ENCODE results near the gene AGAP5. TPM values are rescaled to one million over a fixed set of nuclear protein-coding genes. Genes with fewer than 3 reads are reported as not detected.
"Not testable (repeated sequence)": the region's sequence is repeated elsewhere in the genome, so short reads cannot be mapped to it uniquely, and the experiment has no call there.

The AGAP5 gene
- total RNA-seq, 2 experiments from 2014 or later = 8.8 to 9.8 TPM

DNA sequence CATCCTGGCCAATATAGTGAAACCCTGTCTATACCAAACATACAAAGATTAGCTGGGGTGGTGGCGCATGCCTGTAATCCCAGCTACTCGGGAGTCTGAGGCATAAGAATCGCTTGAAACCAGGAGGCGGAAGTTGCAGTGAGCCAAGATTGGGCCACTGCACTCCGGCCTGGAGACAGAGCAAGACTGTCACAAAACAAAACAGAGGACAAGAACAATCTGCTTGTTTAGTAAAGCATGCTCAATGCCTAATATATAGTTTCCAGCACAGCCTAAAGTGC is 44.5 kb upstream of the AGAP5 start:
- ATAC-seq (no peak), DNase-seq (no peak)
- intact Hi-C loops (cut with micrococcal nuclease) = loop anchor here (5.0 kb wide), 1 partner anchor 40 kb away; the partner anchor contains the start of gene CHCHD1
- Mint-ChIP-seq H3K27me3 (no peaks in the 10 kb centered on the region), H3K4me1 (ENCODE audit: low read depth) (peaks cover 33% of the 10 kb centered on the region), H3K27ac (peak overlapping the region; percentile 100), H3K4me3 (peak overlapping the region; percentile 97), H3K36me3 (ENCODE audit: low read depth) (peaks cover 20% of the 10 kb centered on the region), H3K9me3 (no peaks in the 10 kb centered on the region)
- POLR2A ChIA-PET = interaction anchor here (1.1 to 3.5 kb wide), 4 partner anchors 11 to 67 kb away, joined by 3 to 24 read pairs (median 11); a partner anchor contains a TSS
- TF ChIP-seq, protein P1, sequence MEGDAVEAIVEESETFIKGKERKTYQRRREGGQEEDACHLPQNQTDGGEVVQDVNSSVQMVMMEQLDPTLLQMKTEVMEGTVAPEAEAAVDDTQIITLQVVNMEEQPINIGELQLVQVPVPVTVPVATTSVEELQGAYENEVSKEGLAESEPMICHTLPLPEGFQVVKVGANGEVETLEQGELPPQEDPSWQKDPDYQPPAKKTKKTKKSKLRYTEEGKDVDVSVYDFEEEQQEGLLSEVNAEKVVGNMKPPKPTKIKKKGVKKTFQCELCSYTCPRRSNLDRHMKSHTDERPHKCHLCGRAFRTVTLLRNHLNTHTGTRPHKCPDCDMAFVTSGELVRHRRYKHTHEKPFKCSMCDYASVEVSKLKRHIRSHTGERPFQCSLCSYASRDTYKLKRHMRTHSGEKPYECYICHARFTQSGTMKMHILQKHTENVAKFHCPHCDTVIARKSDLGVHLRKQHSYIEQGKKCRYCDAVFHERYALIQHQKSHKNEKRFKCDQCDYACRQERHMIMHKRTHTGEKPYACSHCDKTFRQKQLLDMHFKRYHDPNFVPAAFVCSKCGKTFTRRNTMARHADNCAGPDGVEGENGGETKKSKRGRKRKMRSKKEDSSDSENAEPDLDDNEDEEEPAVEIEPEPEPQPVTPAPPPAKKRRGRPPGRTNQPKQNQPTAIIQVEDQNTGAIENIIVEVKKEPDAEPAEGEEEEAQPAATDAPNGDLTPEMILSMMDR (IDR thresholded peaks at IDR 0.05) = no peak
- CTCF ChIA-PET = interaction anchor here (2.1 kb wide), 1 partner anchor 12 kb away, joined by 8 read pairs; no protein-coding TSS in a partner anchor

DNA sequence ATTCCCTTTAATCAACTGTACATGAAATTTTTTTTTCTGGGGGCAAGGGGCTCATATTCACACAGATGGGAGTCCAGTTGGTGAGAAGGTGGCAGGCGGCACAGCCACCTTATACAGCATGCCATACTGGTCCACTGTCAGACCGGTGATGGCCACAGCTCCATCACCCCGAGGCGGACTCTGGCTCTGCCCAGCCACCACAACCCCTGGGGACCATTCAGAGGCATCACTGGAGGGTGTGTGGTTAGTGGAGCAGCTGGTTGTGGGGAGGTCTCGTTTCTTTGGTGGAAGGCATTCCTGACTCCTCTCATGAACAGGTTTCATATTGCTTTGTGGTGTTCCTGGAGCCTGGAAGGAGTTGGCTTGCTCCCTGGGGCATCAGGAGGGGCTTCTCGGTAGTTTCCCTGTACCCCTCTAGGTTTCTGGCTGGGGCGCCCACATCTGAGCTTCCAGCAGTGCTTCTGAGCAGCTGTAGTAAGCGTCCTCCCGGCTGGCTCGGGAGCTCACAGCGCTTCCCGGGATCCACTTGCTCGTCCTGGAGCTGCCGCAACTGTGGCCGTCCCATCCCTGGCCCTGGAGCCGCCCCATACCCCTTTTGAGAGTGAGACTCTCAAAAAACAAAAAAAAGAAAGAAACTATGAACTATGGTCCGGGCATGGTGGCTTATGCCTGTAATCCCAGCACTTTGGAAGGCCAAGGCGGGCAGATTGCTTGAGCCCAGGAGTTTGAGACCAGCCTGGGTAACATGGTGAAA is 42.8 kb upstream of the AGAP5 start:
- H3K27me3 Mint-ChIP-seq, DNase-seq, H3K4me3 Mint-ChIP-seq, H3K9me3 Mint-ChIP-seq, ATAC-seq, H3K27ac Mint-ChIP-seq, CTCF ChIA-PET: not testable (repeated sequence)
- Mint-ChIP-seq H3K36me3 (ENCODE audit: low read depth) (peaks cover 12% of the 10 kb centered on the region), H3K4me1 (ENCODE audit: low read depth) (peaks cover 24% of the 10 kb centered on the region)
- POLR2A ChIA-PET = interaction anchor here (1.2 kb wide), 1 partner anchor 19 kb away, joined by 4 read pairs; no protein-coding TSS in a partner anchor
- intact Hi-C loops (cut with micrococcal nuclease) = loop anchor here (5.0 kb wide), 1 partner anchor 42 kb away; the partner anchor contains the start of gene CHCHD1

DNA sequence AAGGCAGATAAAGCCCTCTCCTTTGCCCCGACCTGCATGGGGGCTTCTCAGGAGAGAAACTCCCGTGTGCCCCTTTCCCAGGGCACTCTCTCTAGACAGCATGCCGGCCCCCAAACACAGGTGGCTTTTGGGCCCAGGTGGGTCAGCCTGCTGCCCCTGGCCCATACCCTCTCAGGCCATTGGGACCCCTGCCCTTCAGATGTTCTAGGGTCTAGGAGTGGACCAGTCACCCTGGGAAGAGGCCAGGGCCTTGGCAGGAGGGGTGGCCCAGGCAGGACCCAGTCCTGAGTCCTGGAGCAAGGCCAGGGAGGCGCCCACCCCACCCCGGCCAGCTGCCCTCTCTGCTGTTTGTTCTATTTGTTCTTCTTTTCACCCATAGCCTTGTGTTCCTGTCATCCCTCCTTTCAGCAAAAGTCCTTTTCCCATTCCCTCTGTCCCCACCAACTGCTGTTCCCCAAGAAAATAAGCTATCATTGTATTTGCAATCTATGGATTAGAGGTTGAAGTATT is 36.9 kb upstream of the AGAP5 start:
- CTCF ChIA-PET = interaction anchor here (0.8 kb wide), 1 partner anchor 347 kb away, joined by 3 read pairs; no protein-coding TSS in a partner anchor
- no peaks in the 10 kb centered on the region for H3K27me3 Mint-ChIP-seq
- ATAC-seq (no peak), DNase-seq (no peak)
- H3K36me3 Mint-ChIP-seq (ENCODE audit: low read depth) = peaks cover 5% of the 10 kb centered on the region
- intact Hi-C loops (cut with micrococcal nuclease) = no loop called here
- H3K27ac Mint-ChIP-seq = no peak overlapping the region
- TF ChIP-seq, protein P1 (IDR thresholded peaks at IDR 0.05) = no peak
- no peaks in the 10 kb centered on the region for H3K9me3 Mint-ChIP-seq
- no peak overlapping the region for H3K4me3 Mint-ChIP-seq
- peaks cover 7% of the 10 kb centered on the region for H3K4me1 Mint-ChIP-seq (ENCODE audit: low read depth)
- POLR2A ChIA-PET = interaction anchor here (1.7 kb wide), 1 partner anchor 9 kb away, joined by 5 read pairs; the partner anchor contains the start of gene SEC24C

DNA sequence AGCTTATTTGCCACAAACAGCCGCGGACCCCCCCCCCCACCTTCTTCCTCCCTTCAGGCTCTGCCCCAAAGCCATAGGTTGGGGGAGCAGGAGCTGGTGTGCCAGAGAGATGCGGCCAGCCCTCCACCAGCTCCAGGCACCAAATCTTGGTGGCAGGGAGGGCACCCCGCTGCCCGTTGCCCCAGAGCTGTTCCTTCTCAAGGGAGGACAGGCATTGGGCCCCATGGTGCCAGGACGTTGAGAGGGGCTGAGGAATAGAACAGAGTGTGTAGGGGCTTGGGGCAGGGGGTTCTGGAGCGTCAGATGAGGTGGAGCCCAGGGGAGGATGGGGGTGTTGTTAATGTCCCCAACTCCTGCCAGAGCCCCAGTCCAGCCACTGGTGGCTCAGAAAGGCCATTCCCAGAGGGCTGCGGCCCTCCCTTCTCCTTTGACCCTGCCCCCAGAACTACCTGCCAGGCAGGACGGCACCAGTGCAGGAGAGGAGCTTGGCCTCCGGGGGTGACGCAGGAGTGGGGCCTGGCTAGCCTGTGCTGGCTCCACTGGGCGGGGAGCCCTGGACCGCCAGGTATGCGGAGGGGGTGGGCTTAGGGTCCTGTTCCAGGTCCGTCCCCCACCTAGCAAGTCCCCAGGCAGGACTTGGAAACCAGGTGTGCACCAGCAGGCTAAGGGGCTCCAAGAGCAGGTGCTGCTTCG is 36.3 kb upstream of the AGAP5 start:
- ATAC-seq (no peak), DNase-seq (no peak)
- ChIA-PET POLR2A (interaction anchor here (0.6 to 1.7 kb wide), 2 partner anchors 10 to 354 kb away, joined by 3 to 5 read pairs; partner anchors contain the start of gene SEC24C), CTCF (interaction anchor here (1.0 kb wide), 1 partner anchor 10 kb away, joined by 3 read pairs; the partner anchor contains the start of gene SEC24C)
- TF ChIP-seq, protein P1 (IDR thresholded peaks at IDR 0.05) = no peak
- Mint-ChIP-seq H3K4me1 (ENCODE audit: low read depth) (peaks cover 11% of the 10 kb centered on the region), H3K27ac (no peak overlapping the region), H3K27me3 (no peaks in the 10 kb centered on the region), H3K4me3 (no peak overlapping the region), H3K36me3 (ENCODE audit: low read depth) (peaks cover 8% of the 10 kb centered on the region), H3K9me3 (no peaks in the 10 kb centered on the region)
- intact Hi-C loops (cut with micrococcal nuclease) = no loop called here

DNA sequence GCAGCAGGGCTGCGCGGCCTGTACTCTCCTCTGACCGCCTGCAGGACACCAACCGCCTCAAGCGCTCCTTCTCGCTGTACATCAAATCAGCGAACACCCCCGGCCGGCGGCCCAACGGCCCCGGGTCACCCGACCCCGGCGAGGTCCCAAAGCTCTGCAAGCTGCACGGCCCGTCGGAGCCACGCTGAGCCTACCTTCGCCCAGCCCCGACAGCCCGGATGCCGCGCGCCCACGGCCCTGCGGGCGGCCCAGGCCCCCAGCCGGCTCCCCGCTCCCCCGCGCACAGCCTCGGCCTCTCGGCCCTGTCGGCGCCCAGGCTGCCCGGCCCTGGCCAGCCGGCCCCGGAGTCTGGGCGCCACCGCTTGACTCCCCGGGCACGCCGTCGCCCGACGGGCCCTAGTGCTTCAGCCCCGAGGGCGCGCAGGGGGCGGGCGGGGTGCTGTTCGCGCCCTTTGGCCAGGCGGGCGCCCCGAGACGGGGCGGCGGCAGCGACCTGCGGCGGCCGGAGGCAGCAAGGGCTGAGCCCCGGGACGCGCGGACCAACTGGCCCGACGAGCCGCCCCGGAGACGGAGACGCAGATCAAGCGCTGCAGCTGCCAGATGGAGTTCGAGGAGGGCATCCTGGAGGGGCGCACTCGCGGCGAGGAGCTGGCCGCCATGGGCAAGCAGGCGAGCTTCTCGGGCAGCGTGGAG is 35.2 kb upstream of the AGAP5 start:
- intact Hi-C loops (cut with micrococcal nuclease) = no loop called here
- POLR2A ChIA-PET = interaction anchor here (1.7 kb wide), 1 partner anchor 11 kb away, joined by 5 read pairs; the partner anchor contains the start of gene SEC24C

More for the DNA sequence above, 35.2 kb upstream of the AGAP5 start:
- CTCF ChIA-PET = interaction anchor here (1.0 kb wide), 1 partner anchor 11 kb away, joined by 3 read pairs; the partner anchor contains the start of gene SEC24C
- TF ChIP-seq, protein P1 (IDR thresholded peaks at IDR 0.05) = no peak
- no peak for ATAC-seq
- H3K4me1 Mint-ChIP-seq (ENCODE audit: low read depth) = peaks cover 13% of the 10 kb centered on the region
- no peaks in the 10 kb centered on the region for H3K9me3 Mint-ChIP-seq
- no peak overlapping the region for H3K4me3 Mint-ChIP-seq
- H3K27ac Mint-ChIP-seq = no peak overlapping the region
- no peaks in the 10 kb centered on the region for H3K27me3 Mint-ChIP-seq
- H3K36me3 Mint-ChIP-seq (ENCODE audit: low read depth) = peaks cover 9% of the 10 kb centered on the region
- DNase-seq = no peak
